BE2C (cell line): ENCODE data around the gene PIK3AP1.
"Not testable (repeated sequence)": the region's sequence is repeated elsewhere in the genome, so short reads cannot be mapped to it uniquely, and the experiment has no call there.

Source experiments
- DNase-seq: peaks from one replicate; pipeline ENCODE4 v3.0.0-alpha.2; 2020
- H3K27me3 ChIP-seq: fragments of 250-450 bp; sonication (Bioruptor Pico); 2 replicates; pipeline ENCODE4 v1.5.1; 2020; ENCODE audit warnings: mild to moderate bottlenecking
- H3K36me3 ChIP-seq: fragments of 250-450 bp; sonication (Bioruptor Pico); 2 replicates; pipeline ENCODE4 v1.5.1; 2020; ENCODE audit warnings: mild to moderate bottlenecking
- H3K4me1 ChIP-seq: fragments of 250-450 bp; sonication (Bioruptor Pico); 2 replicates; pipeline ENCODE4 v1.5.1; 2020
- H3K4me3 ChIP-seq: 2 replicates; pipeline ENCODE4 v1.5.1; 2011; ENCODE audit warnings: low read depth, low read length
- H3K9me3 ChIP-seq: fragments of 250-450 bp; sonication (Bioruptor Pico); 2 replicates; pipeline ENCODE4 v1.5.1; 2020
- TF ChIP-seq, protein P1 (sequence below): IDR thresholded peaks from 2 replicates; pipeline ENCODE4 v1.5.1; 2012; ENCODE audit warnings: mild to moderate bottlenecking, low read depth, low read length

PIK3AP1 gene

DNA sequence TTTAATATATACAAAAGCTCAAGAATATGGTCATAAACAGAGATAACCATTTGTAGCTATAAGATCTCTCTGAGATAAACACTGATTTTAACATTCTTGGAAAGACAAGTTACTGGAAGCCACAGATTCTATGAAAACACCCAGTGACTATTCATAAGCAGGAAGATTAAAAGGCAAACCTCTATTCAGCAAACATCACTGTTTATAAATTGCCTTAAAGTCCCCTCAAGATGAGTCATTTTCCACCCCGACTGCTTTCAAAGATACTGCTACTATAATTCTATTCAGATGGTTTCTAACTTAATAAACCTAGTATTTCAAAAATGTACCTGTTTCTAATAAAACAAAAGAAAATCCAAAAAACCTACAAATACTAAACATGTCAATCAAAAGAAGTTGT is 154.5 kb downstream of the PIK3AP1 start:
- Histone ChIP-seq H3K27me3 (no peaks in the 10 kb centered on the region), H3K9me3 (no peaks in the 10 kb centered on the region), H3K36me3 (peaks cover 7% of the 10 kb centered on the region), H3K4me1 (no peaks in the 10 kb centered on the region), H3K4me3 (no peak overlapping the region)
- DNase-seq: no peak
- TF ChIP-seq, protein P1, sequence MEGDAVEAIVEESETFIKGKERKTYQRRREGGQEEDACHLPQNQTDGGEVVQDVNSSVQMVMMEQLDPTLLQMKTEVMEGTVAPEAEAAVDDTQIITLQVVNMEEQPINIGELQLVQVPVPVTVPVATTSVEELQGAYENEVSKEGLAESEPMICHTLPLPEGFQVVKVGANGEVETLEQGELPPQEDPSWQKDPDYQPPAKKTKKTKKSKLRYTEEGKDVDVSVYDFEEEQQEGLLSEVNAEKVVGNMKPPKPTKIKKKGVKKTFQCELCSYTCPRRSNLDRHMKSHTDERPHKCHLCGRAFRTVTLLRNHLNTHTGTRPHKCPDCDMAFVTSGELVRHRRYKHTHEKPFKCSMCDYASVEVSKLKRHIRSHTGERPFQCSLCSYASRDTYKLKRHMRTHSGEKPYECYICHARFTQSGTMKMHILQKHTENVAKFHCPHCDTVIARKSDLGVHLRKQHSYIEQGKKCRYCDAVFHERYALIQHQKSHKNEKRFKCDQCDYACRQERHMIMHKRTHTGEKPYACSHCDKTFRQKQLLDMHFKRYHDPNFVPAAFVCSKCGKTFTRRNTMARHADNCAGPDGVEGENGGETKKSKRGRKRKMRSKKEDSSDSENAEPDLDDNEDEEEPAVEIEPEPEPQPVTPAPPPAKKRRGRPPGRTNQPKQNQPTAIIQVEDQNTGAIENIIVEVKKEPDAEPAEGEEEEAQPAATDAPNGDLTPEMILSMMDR: no peak

DNA sequence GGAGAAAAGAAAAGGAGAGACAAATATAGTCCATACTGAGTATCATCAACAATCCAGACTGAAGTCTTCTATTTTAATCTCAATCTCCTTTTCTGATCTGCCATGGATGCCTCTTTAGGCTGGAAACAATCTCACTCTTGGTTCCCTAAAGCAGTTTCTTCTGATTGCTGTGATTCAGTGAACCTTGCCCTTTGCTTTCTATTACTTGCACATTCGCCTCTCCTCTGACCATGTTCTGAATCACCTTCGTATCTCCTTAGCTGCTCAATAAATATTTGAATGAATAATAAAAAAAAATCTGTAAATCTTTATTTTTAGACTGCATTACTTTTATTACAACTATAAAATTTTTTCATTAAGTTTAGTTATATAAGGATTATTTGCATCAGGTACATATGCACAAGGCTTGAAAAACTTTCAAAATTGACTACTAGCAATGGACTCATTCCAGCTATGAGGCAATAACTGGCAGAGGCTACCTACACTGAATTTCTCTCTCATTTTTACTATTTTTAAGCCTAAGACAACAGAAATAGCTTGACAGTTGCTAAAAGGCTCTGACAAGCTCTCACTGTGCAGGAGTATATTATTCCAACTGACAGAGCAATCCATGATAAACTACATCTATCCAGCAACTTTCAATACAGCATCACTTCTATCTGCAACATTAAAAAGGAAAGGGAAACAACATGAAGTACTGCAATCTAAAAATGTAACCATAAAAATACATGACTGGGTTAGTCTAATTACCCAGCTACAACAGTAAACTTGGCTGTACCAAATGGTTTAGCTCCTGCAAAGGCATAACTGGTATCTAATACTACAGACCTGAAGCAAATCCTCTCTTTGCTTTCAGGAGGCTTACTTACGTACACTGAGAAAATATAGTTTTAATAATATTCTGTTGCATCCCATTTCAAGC is 159.1 kb downstream of the PIK3AP1 start:
- Histone ChIP-seq H3K4me3 (no peak overlapping the region), H3K9me3 (no peaks in the 10 kb centered on the region), H3K27me3 (no peaks in the 10 kb centered on the region), H3K36me3 (peaks cover 23% of the 10 kb centered on the region), H3K4me1 (no peaks in the 10 kb centered on the region)
- DNase-seq: no peak
- TF ChIP-seq, protein P1: no peak

DNA sequence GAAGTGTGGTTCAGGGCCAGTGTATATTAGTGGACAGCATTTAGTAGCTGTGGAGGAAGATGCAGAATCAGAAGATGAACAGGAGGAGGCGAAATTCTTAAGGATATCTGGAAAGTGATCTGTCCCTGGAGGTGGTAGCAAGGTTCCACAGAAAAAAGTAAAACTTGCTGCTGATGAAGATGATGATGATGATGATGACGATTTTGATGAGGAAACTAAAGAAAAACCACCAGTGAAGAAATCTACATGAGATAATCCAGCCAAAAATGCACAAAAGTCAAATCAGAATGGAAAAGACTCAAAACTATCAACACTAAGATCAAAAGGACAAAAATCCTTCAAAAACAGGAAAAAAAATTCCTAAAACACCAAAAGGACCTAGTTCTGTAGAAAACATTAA is 159.8 kb downstream of the PIK3AP1 start:
- H3K9me3 ChIP-seq: no peaks in the 10 kb centered on the region
- peaks cover 23% of the 10 kb centered on the region for H3K36me3 ChIP-seq
- H3K27me3 ChIP-seq: no peaks in the 10 kb centered on the region
- TF ChIP-seq, protein P1: no peak
- no peak for DNase-seq
- H3K4me1 ChIP-seq: no peaks in the 10 kb centered on the region
- no peak overlapping the region for H3K4me3 ChIP-seq

DNA sequence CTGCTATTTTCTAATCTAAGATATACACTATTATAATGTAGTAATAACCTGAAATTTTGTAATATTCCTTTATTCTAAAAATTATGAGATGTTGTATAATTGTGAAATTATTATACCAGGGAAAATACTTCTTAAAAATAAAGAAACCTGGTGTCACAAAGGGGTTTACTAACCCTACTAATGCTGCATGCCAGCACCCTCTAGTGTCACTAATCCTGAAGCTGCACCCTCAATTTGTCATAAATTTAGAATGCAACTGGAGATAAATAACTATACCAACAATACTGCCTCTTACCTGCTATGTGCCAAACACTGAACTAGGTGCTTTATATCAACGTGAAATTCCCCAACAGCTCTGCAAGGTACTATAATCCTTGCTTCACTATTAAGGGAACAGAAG is 164.3 kb downstream of the PIK3AP1 start:
- no peak overlapping the region for H3K4me3 ChIP-seq
- H3K9me3 ChIP-seq: no peaks in the 10 kb centered on the region
- H3K27me3 ChIP-seq: no peaks in the 10 kb centered on the region
- peaks cover 23% of the 10 kb centered on the region for H3K36me3 ChIP-seq
- H3K4me1 ChIP-seq: no peaks in the 10 kb centered on the region
- peak; percentile 16 for DNase-seq
- TF ChIP-seq, protein P1: peak; percentile 56

DNA sequence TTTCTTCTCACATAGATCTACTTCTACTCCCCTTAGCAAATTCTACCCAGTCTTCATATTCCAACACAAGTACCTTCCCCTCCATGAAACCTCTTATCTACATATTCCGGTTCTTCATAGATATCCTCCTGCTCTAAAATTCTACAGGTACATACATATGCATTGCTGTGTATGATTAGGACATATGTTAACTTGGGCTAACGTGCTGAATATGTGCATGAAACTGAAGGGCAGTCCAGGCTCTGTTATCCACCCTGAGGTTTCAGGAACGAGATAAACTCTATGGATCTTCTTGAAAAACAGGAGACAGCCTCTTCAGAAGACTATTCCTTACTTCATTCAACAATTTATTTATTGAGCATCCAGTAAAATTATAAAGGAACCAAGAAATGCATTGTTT is 165.0 kb downstream of the PIK3AP1 start:
- Histone ChIP-seq H3K9me3 (no peaks in the 10 kb centered on the region), H3K4me1 (no peaks in the 10 kb centered on the region), H3K27me3 (no peaks in the 10 kb centered on the region), H3K36me3 (peaks cover 25% of the 10 kb centered on the region), H3K4me3 (no peak overlapping the region)
- TF ChIP-seq, protein P1: no peak
- no peak for DNase-seq

DNA sequence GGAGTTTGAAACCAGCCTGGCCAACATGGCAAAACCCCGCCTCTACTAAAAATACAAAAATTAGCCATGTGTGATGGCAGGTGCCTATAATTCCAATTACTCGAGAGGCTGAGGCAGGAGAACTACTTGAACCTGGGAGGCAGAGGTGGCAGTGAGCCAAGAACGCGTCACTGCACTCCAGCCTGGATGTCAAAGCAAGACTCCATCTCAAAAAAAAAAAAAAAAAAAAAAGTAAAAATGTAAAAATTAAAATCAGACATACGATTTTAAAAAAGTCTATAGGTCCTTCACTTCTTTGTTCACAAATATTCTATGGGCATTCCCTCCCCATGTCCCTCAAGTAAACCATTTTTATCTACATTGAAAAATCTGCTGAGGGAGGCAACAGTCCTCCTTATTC is 171.7 kb downstream of the PIK3AP1 start:
- TF ChIP-seq, protein P1: no peak
- H3K36me3 ChIP-seq: peaks cover 43% of the 10 kb centered on the region
- DNase-seq: peak; percentile 10
- no peak overlapping the region for H3K4me3 ChIP-seq
- no peaks in the 10 kb centered on the region for H3K4me1 ChIP-seq
- no peaks in the 10 kb centered on the region for H3K9me3 ChIP-seq
- no peaks in the 10 kb centered on the region for H3K27me3 ChIP-seq

DNA sequence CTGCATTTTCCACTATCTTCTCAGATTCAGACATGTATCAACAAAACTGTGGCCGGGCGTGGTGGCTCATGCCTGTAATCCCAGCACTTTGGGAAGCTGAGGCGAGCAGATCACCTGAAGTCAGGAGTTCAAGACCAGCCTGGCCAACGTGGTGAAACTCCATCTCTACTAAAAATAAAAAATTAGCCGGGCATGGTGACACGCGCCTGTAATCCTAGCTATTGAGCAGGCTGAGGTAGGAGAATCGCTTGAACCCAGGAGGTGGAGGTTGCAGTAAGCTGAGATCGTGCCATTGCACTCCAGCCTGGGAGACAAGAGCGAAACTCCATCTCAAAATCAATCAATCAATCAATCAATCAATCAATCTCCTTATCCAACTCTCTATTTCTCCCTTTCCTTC is 174.8 kb downstream of the PIK3AP1 start:
- H3K9me3 ChIP-seq, DNase-seq, H3K4me1 ChIP-seq, H3K27me3 ChIP-seq, H3K4me3 ChIP-seq: not testable (repeated sequence)
- H3K36me3 ChIP-seq: peaks cover 33% of the 10 kb centered on the region
